Measurements from ENCODE around the gene ASPDH.

Gene ASPDH

DNA sequence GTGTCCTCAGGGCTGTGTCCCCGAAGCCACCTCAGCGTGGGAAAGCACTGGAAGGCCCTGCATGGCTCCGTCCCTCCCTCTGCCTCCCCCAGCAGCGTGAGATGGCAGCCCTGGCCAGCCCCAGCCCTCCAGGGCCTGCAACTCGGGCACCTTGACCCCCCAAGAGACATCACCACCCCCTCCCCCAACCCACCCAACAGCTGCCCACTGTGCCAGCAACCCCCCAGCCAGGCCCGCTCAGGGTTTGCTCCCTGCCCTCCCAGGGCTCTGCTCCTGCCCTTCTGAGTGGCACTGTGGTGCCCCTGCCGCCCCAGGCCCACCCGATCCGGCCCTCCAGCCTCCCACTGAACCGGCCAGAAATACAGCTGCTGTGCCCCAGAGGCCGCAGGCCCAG, 1.5 kb upstream of the ASPDH start:
- FAIRE-seq (no peak), DNase-seq (ENCODE audit: insufficient read length, low spot score) (no peak)
- TF ChIP-seq POLR2A (IDR thresholded peaks at IDR 0.05; ENCODE audit: low read depth, low read length) (no peak), POLR2AphosphoS5 (IDR thresholded peaks at IDR 0.05; ENCODE audit: low read depth, low read length) (no peak), POU2F2 (IDR thresholded peaks at IDR 0.05; ENCODE audit: low read depth, low read length) (no peak), TAF1 (IDR thresholded peaks at IDR 0.05; ENCODE audit: low read depth, low read length) (no peak), PAX5 (IDR thresholded peaks at IDR 0.05; ENCODE audit: insufficient read depth, low read length, severe bottlenecking) (no peak), SPI1 (IDR thresholded peaks at IDR 0.05; ENCODE audit: low read depth, low read length) (no peak)

DNA sequence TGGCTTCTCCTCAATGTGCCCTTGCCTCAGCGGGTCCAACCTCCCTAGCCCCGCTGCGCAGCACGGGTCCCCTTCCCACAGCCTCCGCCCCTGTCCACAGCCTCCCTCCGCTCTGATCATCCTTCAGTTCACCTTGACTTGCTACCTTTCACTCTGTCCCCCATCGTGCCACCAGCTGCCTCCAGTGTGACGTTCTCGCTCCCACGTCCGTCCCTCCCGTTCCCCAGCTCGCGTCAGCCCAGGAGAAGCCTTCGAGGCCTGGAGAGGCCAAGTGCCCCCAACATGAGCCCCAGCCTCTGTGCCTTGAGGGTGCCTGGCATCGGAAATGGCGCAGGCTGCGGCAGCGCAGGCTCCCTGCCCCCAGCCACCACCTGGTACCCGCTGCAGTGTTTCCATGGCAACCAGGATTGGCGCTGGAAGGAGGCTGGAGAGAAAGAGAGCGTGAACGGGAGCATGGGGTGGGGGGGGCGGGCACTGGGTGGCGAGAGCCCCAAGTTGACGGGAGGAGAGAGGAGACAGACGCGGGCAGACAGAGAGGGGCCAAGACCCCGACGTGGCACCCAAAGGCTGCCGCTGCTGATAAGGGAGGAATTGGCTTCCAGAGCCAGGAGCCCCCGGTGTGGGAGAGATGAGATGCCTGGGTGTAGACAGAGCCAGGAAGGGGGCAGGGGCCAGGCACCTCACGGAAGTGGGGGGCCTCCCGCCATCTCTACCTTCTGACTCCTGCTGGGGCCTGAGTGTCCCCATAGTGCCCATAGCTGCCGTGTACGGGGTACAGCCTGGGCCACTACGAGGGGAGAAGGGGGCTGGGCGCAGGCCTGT, 844 bp upstream of the ASPDH start:
- FAIRE-seq: no peak
- no peak for DNase-seq (ENCODE audit: insufficient read length, low spot score)
- no peak for TF ChIP-seq POU2F2 (IDR thresholded peaks at IDR 0.05; ENCODE audit: low read depth, low read length)
- no peak for TF ChIP-seq PAX5 (IDR thresholded peaks at IDR 0.05; ENCODE audit: insufficient read depth, low read length, severe bottlenecking)
- TF ChIP-seq POLR2AphosphoS5 (IDR thresholded peaks at IDR 0.05; ENCODE audit: low read depth, low read length): no peak
- TF ChIP-seq POLR2A (IDR thresholded peaks at IDR 0.05; ENCODE audit: low read depth, low read length): no peak
- no peak for TF ChIP-seq TAF1 (IDR thresholded peaks at IDR 0.05; ENCODE audit: low read depth, low read length)
- TF ChIP-seq SPI1 (IDR thresholded peaks at IDR 0.05; ENCODE audit: low read depth, low read length): no peak

DNA sequence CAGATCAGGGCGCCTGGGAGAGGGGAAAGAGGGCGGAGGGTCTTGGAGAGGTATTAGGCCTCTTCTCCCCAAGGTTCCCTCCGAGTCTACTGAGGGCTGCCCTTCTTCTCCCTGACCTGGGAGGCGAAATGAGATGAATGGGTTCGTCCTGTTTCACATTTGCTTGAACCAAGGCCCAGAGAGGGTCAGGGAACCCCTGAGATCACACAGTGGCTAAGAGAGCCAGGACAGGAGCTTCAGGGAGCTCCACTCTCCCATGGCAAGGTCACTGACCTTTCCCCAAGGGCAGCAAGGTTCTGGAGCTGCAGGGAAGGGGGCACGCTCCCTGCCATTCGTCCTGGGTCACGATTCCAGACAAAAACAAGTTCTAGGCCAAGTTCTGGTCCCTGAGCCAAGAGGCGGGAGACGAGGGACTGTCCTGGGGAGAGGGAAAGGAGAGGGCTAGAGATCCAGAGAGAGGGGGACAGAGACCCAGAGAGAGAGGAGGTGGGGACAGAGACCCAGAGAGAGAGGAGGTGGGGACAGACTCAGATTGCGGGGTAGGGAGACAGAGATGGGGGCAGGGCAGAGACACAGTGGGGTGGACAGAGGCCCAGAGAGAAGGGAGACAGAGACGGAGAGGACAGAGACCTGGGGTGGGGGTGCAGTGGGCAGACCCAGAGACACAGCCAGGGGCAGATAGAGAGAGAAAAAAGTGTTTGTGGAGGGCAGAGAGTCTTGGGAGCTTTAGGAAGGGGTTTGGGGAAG, 541 bp downstream of the ASPDH start:
- no peak for DNase-seq (ENCODE audit: insufficient read length, low spot score)

DNA sequence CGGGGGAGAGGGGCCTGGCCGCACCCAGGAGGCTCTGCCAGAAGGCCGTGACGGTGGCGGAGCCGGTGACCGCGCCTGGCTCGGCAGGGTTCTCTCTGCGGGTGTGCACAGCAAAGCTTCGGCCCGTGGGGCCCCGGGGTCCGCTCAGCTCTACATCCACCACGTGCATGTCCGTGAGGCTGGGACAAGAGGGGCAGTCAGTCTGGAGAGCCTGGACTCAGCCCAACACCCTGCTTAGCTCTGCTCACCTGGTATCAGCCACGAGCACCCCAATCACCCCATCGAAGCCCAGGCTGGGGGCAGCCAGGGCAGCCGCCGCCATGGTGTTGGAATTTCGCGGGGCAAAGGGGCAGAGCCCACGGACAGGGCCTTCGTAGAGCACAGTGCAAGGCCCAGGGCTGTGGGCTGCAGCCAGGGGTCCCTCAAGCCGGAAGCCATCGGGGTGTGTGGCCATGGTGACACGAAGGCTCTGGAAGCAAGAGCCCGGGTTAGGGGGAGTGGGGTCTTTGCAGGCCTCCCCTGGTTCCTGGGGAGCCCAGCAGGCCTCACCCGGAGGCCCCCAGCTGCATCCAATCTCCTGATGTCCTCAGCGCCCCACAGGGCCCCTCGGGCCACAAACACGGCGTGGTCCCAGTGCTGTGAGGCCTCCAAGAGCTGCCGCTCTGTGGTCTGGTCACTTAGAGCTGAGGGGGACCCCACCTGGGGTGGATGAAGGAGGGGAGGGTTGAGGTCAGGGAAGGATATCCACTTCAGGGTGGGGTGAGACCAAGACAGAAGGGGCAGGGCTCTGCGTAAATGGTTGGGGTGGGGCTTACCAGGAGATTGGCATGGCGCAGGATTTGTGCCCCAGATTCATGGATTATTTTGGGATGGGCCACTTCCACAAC, 1.4 kb downstream of the ASPDH start:
- no peak for FAIRE-seq
- no peak for TF ChIP-seq PAX5 (IDR thresholded peaks at IDR 0.05; ENCODE audit: insufficient read depth, low read length, severe bottlenecking)
- TF ChIP-seq POLR2A (IDR thresholded peaks at IDR 0.05; ENCODE audit: low read depth, low read length): no peak
- no peak for TF ChIP-seq POLR2AphosphoS5 (IDR thresholded peaks at IDR 0.05; ENCODE audit: low read depth, low read length)
- TF ChIP-seq POU2F2 (IDR thresholded peaks at IDR 0.05; ENCODE audit: low read depth, low read length): no peak
- TF ChIP-seq SPI1 (IDR thresholded peaks at IDR 0.05; ENCODE audit: low read depth, low read length): no peak
- TF ChIP-seq TAF1 (IDR thresholded peaks at IDR 0.05; ENCODE audit: low read depth, low read length): no peak
- DNase-seq (ENCODE audit: insufficient read length, low spot score): no peak

More for the DNA sequence above, 541 bp downstream of the ASPDH start:
- no peak for FAIRE-seq
- no peak for TF ChIP-seq POLR2AphosphoS5 (IDR thresholded peaks at IDR 0.05; ENCODE audit: low read depth, low read length)
- no peak for TF ChIP-seq TAF1 (IDR thresholded peaks at IDR 0.05; ENCODE audit: low read depth, low read length)
- TF ChIP-seq SPI1 (IDR thresholded peaks at IDR 0.05; ENCODE audit: low read depth, low read length): no peak
- TF ChIP-seq POLR2A (IDR thresholded peaks at IDR 0.05; ENCODE audit: low read depth, low read length): no peak
- no peak for TF ChIP-seq POU2F2 (IDR thresholded peaks at IDR 0.05; ENCODE audit: low read depth, low read length)
- TF ChIP-seq PAX5 (IDR thresholded peaks at IDR 0.05; ENCODE audit: insufficient read depth, low read length, severe bottlenecking): no peak

DNA sequence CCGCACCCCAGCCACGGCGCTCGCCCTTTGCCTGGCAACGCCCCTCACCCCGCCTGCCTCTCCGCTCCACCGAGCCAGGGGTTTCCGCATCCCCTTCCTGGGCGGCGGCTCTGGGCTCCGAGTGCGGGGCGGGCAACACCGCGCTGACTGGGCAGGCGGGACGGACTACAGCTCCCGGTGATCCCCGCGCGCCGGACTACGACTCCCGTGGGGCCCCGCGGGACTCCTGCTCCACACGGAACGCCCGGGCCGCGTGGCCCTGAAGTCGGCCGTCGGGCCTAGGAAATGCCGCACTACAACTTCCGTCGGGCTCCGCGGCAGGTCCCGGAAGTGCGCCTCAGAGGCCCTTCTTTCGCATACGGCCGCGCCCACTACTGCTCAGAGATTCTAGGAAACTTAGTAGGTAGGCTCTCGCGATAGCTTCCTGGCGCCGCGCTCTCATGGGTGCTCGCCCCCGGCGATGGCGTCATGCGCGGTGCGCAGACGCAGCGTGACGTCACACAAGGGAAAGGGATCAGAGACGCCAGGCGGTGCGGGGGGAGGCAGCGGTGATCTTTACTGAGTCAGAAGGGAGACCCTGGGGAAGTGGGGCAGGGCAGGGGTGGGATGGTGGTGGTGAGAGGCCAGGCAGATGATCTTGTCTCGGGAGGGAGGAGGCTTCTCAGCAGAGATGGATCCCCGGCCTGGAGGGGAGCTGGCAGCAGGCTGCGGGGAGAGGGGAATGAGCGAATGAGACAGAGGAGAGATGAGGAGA, 2.5 kb downstream of the ASPDH start, which contains the start of gene JOSD2:
JOSD2 (minus strand) TSS at position 123 of the 754 bp plus-strand sequence. CDS start 760 bp downstream, outside the sequence.
- FAIRE-seq (peak; percentile 99), DNase-seq (ENCODE audit: insufficient read length, low spot score) (peak; percentile 99)
- TF ChIP-seq POLR2AphosphoS5 (IDR thresholded peaks at IDR 0.05; ENCODE audit: low read depth, low read length) (peak; percentile 55; the same call in 1 of the 2 replicates), POLR2A (IDR thresholded peaks at IDR 0.05; ENCODE audit: low read depth, low read length) (no peak), SPI1 (IDR thresholded peaks at IDR 0.05; ENCODE audit: low read depth, low read length) (no peak), PAX5 (IDR thresholded peaks at IDR 0.05; ENCODE audit: insufficient read depth, low read length, severe bottlenecking) (peak; percentile 5), POU2F2 (IDR thresholded peaks at IDR 0.05; ENCODE audit: low read depth, low read length) (no peak), TAF1 (IDR thresholded peaks at IDR 0.05; ENCODE audit: low read depth, low read length) (no peak)

DNA sequence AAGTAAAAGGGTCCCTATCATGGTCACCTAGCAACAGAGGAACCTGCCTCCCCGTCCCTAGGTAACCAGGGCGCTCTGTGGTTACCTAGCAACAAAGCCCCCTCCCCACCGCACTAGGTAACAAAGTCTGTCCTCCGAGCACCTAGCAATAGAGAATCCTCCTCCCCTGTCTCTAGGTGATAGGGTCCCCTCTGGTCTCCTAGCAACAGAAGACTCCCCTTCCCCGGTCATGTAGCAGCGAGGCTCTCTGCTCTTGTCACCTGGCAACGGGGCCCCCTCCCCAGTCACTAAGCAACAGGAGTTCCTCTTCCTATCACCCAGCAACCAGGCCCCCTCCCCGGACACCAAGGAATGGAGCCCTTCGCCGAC, 3.0 kb downstream of the ASPDH start:
- no peak for FAIRE-seq
- no peak for DNase-seq (ENCODE audit: insufficient read length, low spot score)
- TF ChIP-seq PAX5 (IDR thresholded peaks at IDR 0.05; ENCODE audit: insufficient read depth, low read length, severe bottlenecking): no peak
- TF ChIP-seq POU2F2 (IDR thresholded peaks at IDR 0.05; ENCODE audit: low read depth, low read length): no peak
- no peak for TF ChIP-seq POLR2A (IDR thresholded peaks at IDR 0.05; ENCODE audit: low read depth, low read length)
- peak; percentile 36; the same call in 1 of the 2 replicates for TF ChIP-seq SPI1 (IDR thresholded peaks at IDR 0.05; ENCODE audit: low read depth, low read length)

DNA sequence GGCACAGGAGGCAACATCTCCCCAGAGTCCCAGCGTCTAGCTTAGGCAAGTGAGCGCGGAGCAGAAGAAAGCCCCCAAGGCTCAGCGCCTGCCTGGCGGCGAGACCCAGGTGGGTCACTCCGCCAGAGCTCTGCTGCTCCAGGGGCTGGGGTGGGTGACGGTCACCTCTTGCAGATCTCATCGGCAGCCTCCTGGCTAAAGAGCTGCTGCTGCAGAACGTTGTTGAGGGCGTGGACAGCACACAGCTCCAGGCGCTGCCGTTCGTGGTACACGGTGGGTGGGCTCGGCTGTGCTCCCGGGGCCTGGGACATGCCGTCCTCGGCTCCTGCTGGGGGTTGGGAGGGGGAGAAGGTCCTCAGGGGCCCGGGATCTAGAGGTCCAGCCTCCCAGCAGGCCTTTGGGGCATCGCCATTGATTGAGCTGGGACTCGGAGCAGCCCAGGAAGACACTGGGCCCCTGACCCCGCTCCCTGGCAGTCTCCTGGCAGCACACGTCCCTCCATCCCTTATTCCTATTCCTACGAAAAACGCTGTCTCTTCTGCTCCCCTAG, 3.5 kb downstream of the ASPDH start:
- no peak for TF ChIP-seq TAF1 (IDR thresholded peaks at IDR 0.05; ENCODE audit: low read depth, low read length)
- TF ChIP-seq POLR2AphosphoS5 (IDR thresholded peaks at IDR 0.05; ENCODE audit: low read depth, low read length): no peak
- TF ChIP-seq POLR2A (IDR thresholded peaks at IDR 0.05; ENCODE audit: low read depth, low read length): no peak
- TF ChIP-seq SPI1 (IDR thresholded peaks at IDR 0.05; ENCODE audit: low read depth, low read length): no peak
- no peak for TF ChIP-seq PAX5 (IDR thresholded peaks at IDR 0.05; ENCODE audit: insufficient read depth, low read length, severe bottlenecking)
- TF ChIP-seq POU2F2 (IDR thresholded peaks at IDR 0.05; ENCODE audit: low read depth, low read length): no peak
- peak; percentile 38 for FAIRE-seq
- no peak for DNase-seq (ENCODE audit: insufficient read length, low spot score)

DNA sequence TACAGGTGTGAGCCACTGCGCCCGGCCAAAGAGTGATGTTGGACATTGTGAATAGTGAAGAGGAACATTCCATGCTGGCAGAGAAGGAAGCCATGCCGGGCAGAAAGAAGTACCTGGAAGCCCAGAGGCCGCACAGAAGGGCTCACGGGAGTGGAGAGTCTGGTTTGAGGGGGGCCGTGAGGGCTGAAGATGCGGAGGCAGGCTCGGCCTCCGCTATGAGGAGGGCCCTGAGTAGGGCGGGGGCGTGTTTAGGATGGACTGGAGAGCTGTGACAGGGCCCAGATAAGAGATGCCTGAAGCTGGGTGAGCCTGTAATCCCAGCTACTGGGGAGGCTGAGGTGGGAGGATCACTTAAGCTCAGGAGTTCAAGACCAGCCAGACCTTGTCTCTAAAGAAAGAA, 4.3 kb downstream of the ASPDH start:
- no peak for TF ChIP-seq POLR2AphosphoS5 (IDR thresholded peaks at IDR 0.05; ENCODE audit: low read depth, low read length)
- no peak for TF ChIP-seq PAX5 (IDR thresholded peaks at IDR 0.05; ENCODE audit: insufficient read depth, low read length, severe bottlenecking)
- no peak for TF ChIP-seq POU2F2 (IDR thresholded peaks at IDR 0.05; ENCODE audit: low read depth, low read length)
- TF ChIP-seq TAF1 (IDR thresholded peaks at IDR 0.05; ENCODE audit: low read depth, low read length): no peak
- no peak for TF ChIP-seq POLR2A (IDR thresholded peaks at IDR 0.05; ENCODE audit: low read depth, low read length)
- TF ChIP-seq SPI1 (IDR thresholded peaks at IDR 0.05; ENCODE audit: low read depth, low read length): no peak
- no peak for DNase-seq (ENCODE audit: insufficient read length, low spot score)
- FAIRE-seq: no peak

Data from GM12891 (cell line).